Prostate gland (tissue), 2 donors: ENCODE results near the gene BASP1. TPM values are rescaled to one million over a fixed set of nuclear protein-coding genes. Genes with fewer than 3 reads are reported as not detected.
"Not testable (repeated sequence)": the region's sequence is repeated elsewhere in the genome, so short reads cannot be mapped to it uniquely, and the experiment has no call there.

Experiments
- DNase-seq: peaks from one replicate; pipeline ENCODE4 v3.0.0-alpha.2; 2019; ENCODE audit warnings: low spot score
- H3K27ac ChIP-seq, 2 donors: fragments of 200-600 bp; sonication (generic); 2 replicates each; pipeline ENCODE4 v1.5.1; 2017 to 2019
- H3K27me3 ChIP-seq: fragments of 200-600 bp; sonication (generic); replicated peaks from 2 replicates; pipeline ENCODE4 v1.5.1; 2019; ENCODE audit not compliant: insufficient read depth
- H3K36me3 ChIP-seq, 2 donors: fragments of 200-600 bp; sonication (generic); 1 replicate in 1 of 2; 2 replicates in 1 of 2; pipeline versions ENCODE4 v1.5.1 to v1.8.1; 2017 to 2019
- H3K4me1 ChIP-seq: fragments of 200-600 bp; sonication (generic); replicated peaks from 2 replicates; pipeline ENCODE4 v1.5.1; 2019
- H3K4me3 ChIP-seq, 2 donors: fragments of 200-600 bp; sonication (generic); 2 replicates each; pipeline ENCODE4 v1.5.1; 2017 to 2019
- H3K9me3 ChIP-seq: fragments of 200-600 bp; sonication (generic); 2 replicates; pipeline ENCODE4 v1.5.1; 2017
- POLR2A ChIP-seq: fragments of 450-650 bp; IDR thresholded peaks from one replicate; pipeline ENCODE4 v1.6.1; 2016; ENCODE audit warnings: antibody characterized with exemption, mild to moderate bottlenecking
- POLR2AphosphoS5 ChIP-seq: sonication (generic); formaldehyde crosslinking; IDR thresholded peaks from one replicate; pipeline ENCODE4 v1.6.1; 2017; ENCODE audit warnings: antibody characterized with exemption
- WGBS: methylation state at CpG from one replicate; pipeline ENCODE4 v1.1.5; 2018; 5-methylcytosine and 5-hydroxymethylcytosine counted together
- intact Hi-C: fragments of 100-400 bp; cut with DNase I; formaldehyde crosslinking; loops from one replicate; pipeline ENCODE4 v1.14.2; 2022
- total RNA-seq, 2 donors: library from RNA; depleted of rRNA; stranded (reverse); fragments of >200 nt; gene quantifications; one replicate each; pipeline ENCODE4 v1.1.0, GENCODE V29; 2016
- TF ChIP-seq, protein P1 (sequence below), 4 experiments: fragments of 200-600 bp in 2 of 4; fragments of 450-650 bp in 2 of 4; sonication (generic) in 2 of 4; IDR thresholded peaks; 1 replicate in 3 of 4; 2 replicates in 1 of 4; pipeline ENCODE4 v1.5.1; 2016 to 2019; ENCODE audit warnings: antibody characterized with exemption in 4 of 4, mild to moderate bottlenecking in 2 of 4, moderate library complexity in 2 of 4

BASP1 gene
- total RNA-seq, 2 donors from 2014 or later, result 142 to 346 TPM

DNA sequence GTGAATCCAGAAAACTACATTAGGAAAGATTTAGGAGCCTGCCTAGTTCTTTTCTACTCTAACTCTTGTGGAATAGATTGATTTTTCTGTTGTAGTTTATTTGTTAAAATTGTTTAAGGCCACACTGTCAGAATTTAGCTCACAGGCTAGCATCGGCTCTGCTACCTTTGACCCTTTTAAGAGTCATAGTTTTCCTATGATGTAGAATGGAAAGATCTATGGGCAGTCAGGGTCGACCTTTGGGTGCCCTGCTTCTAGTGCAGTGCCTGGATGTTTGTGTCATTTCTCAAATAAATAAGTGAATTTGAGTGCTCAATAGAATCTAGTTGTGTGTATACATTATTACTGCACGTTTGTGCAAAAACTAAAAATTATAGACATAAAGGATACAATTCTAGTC is 38.7 kb downstream of the BASP1 start:
- H3K36me3 ChIP-seq, result no peaks in the 10 kb centered on the region
- peaks cover 11% of the 10 kb centered on the region for H3K4me1 ChIP-seq
- DNase-seq, result no peak
- H3K27ac ChIP-seq, result no peak overlapping the region
- intact Hi-C loops, result no loop called here
- no peaks in the 10 kb centered on the region for H3K27me3 ChIP-seq
- no peaks in the 10 kb centered on the region for H3K9me3 ChIP-seq
- WGBS, result 82% methylated on average over 3 of the region's 3 CpGs
- TF ChIP-seq POLR2A, result no peak
- TF ChIP-seq, protein P1, sequence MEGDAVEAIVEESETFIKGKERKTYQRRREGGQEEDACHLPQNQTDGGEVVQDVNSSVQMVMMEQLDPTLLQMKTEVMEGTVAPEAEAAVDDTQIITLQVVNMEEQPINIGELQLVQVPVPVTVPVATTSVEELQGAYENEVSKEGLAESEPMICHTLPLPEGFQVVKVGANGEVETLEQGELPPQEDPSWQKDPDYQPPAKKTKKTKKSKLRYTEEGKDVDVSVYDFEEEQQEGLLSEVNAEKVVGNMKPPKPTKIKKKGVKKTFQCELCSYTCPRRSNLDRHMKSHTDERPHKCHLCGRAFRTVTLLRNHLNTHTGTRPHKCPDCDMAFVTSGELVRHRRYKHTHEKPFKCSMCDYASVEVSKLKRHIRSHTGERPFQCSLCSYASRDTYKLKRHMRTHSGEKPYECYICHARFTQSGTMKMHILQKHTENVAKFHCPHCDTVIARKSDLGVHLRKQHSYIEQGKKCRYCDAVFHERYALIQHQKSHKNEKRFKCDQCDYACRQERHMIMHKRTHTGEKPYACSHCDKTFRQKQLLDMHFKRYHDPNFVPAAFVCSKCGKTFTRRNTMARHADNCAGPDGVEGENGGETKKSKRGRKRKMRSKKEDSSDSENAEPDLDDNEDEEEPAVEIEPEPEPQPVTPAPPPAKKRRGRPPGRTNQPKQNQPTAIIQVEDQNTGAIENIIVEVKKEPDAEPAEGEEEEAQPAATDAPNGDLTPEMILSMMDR (IDR thresholded peaks at IDR 0.05), result no peak
- no peak for TF ChIP-seq POLR2AphosphoS5
- H3K4me3 ChIP-seq, result no peak overlapping the region

DNA sequence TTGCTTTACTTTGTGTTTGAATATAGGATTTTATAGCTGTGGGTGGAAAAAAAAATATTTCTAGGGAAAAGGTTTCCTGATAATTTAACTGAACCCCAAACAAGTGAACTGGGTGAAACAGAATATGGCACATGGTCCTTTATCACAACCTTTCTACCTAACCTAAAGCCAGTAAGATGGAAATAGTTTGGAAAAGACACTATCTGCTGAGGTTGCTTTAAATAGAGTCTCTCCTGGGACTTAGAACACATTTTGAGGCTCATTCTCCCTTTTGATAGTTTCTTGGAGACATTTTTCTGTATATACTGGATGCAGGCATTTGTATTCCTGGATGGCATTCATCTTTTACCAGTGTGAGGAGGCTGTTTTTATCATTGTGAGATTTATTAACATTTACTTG is 39.4 kb downstream of the BASP1 start:
- peaks cover 11% of the 10 kb centered on the region for H3K4me1 ChIP-seq
- H3K36me3 ChIP-seq, result no peaks in the 10 kb centered on the region
- no peaks in the 10 kb centered on the region for H3K9me3 ChIP-seq
- no peak overlapping the region for H3K27ac ChIP-seq
- no peak for DNase-seq
- no peaks in the 10 kb centered on the region for H3K27me3 ChIP-seq
- intact Hi-C loops, result no loop called here
- no peak overlapping the region for H3K4me3 ChIP-seq
- TF ChIP-seq POLR2A (no peak), POLR2AphosphoS5 (no peak)
- TF ChIP-seq, protein P1 (IDR thresholded peaks at IDR 0.05), result no peak

DNA sequence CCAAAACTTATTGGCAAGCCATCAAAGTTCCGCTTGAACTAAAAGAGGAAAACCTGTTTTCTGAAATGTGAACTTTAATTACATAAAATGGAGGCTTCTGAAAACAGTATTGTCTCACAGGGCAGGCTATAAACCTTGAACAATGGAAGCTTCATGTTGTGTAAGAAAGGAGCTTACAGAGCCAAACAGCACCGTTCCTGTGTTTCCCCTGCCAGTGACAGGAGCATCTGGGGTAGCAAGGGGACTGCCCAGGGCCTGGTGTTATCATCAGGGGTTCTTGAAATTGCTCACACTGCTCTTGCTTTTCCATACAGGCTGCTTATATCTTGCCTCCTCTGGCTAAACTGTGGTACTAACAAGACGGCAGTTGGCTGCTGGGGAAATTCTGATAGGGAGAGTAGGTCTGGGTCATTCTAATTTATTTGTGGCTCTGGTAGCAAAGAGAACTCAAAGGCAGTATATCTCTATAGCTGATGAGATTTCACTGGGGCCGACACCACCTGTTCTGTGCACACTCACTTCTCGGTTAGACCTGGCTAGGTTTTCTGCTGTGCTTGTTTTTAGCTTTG is 40.4 kb downstream of the BASP1 start:
- Histone ChIP-seq H3K27me3 (no peaks in the 10 kb centered on the region), H3K36me3 (no peaks in the 10 kb centered on the region), H3K4me3 (no peak overlapping the region), H3K4me1 (peaks cover 11% of the 10 kb centered on the region), H3K9me3 (no peaks in the 10 kb centered on the region), H3K27ac (peak overlapping the region; percentile 17 to 67)
- 37% methylated on average over 5 of the region's 5 CpGs for WGBS
- intact Hi-C loops, result no loop called here
- TF ChIP-seq POLR2AphosphoS5 (peak; percentile 58), POLR2A (no peak)
- TF ChIP-seq, protein P1 (IDR thresholded peaks at IDR 0.05), result no peak
- DNase-seq, result peak; percentile 37

DNA sequence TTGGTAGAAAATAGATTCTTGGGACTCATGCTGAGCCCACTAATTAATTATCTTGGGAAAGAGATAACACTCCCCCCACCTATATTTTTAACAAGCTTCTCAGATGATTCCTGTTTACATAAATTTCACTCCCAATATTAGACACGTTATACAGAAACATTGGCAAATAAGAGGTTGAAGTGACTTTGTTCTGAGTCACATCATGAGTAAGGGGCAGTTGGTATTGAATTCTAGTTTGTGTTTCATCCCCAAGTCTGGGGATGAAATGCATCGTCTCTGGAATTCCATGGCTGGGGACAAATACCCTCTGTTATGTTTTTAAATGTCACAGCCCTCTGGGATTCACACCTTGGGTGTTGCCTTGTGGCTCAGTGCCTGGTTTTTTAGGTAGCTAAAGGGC is 41.0 kb downstream of the BASP1 start:
- Histone ChIP-seq H3K4me1 (peaks cover 11% of the 10 kb centered on the region), H3K27me3 (no peaks in the 10 kb centered on the region), H3K27ac (peak overlapping the region in 1 of 2 donors; percentile 67), H3K36me3 (no peaks in the 10 kb centered on the region), H3K9me3 (no peaks in the 10 kb centered on the region), H3K4me3 (no peak overlapping the region)
- intact Hi-C loops, result no loop called here
- no peak for DNase-seq
- WGBS, result 69% methylated on average over 2 of the region's 2 CpGs
- TF ChIP-seq POLR2AphosphoS5 (no peak), POLR2A (no peak)
- TF ChIP-seq, protein P1 (IDR thresholded peaks at IDR 0.05), result no peak

DNA sequence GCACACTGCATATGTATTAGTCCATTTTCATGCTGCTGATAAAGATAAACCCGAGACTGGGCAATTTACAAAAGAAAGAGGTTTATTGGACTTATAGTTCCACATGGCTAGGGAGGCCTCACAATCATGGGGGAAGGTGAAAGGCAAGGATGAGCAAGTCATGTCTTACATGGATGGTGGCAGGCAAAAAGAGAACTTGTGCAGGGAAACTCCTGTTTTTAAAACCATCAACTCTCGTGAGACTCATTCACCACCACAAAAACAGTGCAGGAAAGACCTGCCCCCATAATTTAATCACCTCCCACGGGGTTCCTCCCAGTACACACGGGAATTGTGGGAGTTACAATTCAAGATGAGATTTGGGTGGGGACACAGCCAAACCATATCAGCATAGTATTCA is 41.6 kb downstream of the BASP1 start:
- H3K27me3 ChIP-seq, H3K9me3 ChIP-seq: not testable (repeated sequence)
- WGBS, result 82% methylated on average over 4 of the region's 4 CpGs

More for the DNA sequence above, 41.6 kb downstream of the BASP1 start:
- H3K4me3 ChIP-seq, H3K36me3 ChIP-seq, H3K27ac ChIP-seq, DNase-seq, intact Hi-C loops: not testable (repeated sequence)
- peaks cover 11% of the 10 kb centered on the region for H3K4me1 ChIP-seq
